CD4-positive, alpha-beta T cell treated with Interleukin-4 for 4 hours (primary cell): ENCODE results near the gene MAVS.
"Not testable (repeated sequence)": the region's sequence is repeated elsewhere in the genome, so short reads cannot be mapped to it uniquely, and the experiment has no call there.

Experiments
- DNase-seq: peaks from one replicate; pipeline ENCODE4 v3.0.0-alpha.2; 2020

The MAVS gene

GRCh38 chr20:3815703-3816315, 30.8 kb upstream of the MAVS start:
- DNase-seq = peak; percentile 65

- DNase-seq = peak; percentile 24
Observed at GRCh38 chr20:3818155-3819151, 28.2 kb upstream of the MAVS start.

- DNase-seq = no peak
Observed at GRCh38 chr20:3819411-3820047, 27.1 kb upstream of the MAVS start.

GRCh38 chr20:3820048-3820900, 26.4 kb upstream of the MAVS start, which contains the start of gene AP5S1:
AP5S1 (plus strand) TSS chr20:3820547; CDS start chr20:3822118, 1,571 bp downstream.
- DNase-seq = peak; percentile 91

GRCh38 chr20:3820901-3821727, 25.5 kb upstream of the MAVS start:
- no peak for DNase-seq

- DNase-seq = no peak
Observed at GRCh38 chr20:3821996-3822395, 24.6 kb upstream of the MAVS start.

GRCh38 chr20:3823881-3824280, 22.8 kb upstream of the MAVS start:
- no peak for DNase-seq

GRCh38 chr20:3825526-3825925, 21.1 kb upstream of the MAVS start:
- no peak for DNase-seq

- no peak for DNase-seq
Observed at GRCh38 chr20:3826420-3826819, 20.2 kb upstream of the MAVS start.

GRCh38 chr20:3828798-3829197, 17.8 kb upstream of the MAVS start:
- no peak for DNase-seq

- DNase-seq = not testable (repeated sequence)
Observed at GRCh38 chr20:3829891-3830290, 16.7 kb upstream of the MAVS start.

- DNase-seq = no peak
Observed at GRCh38 chr20:3836132-3836531, 10.5 kb upstream of the MAVS start.

GRCh38 chr20:3839328-3839727, 7.3 kb upstream of the MAVS start:
- DNase-seq = no peak

- DNase-seq = not testable (repeated sequence)
Observed at GRCh38 chr20:3840201-3840600, 6.4 kb upstream of the MAVS start.

- DNase-seq = no peak
Observed at GRCh38 chr20:3842348-3842930, 4.2 kb upstream of the MAVS start.

- DNase-seq = no peak
Observed at GRCh38 chr20:3843490-3843889, 3.1 kb upstream of the MAVS start.

- not testable (repeated sequence) for DNase-seq
Observed at GRCh38 chr20:3843990-3844619, 2.5 kb upstream of the MAVS start.

GRCh38 chr20:3846378-3846739, 275 bp upstream of the MAVS start:
- DNase-seq = no peak

- DNase-seq = no peak
Observed at GRCh38 chr20:3847429-3847940, 851 bp downstream of the MAVS start.

- DNase-seq = no peak
Observed at GRCh38 chr20:3848565-3848964, 1.9 kb downstream of the MAVS start.

GRCh38 chr20:3854462-3854871, 7.8 kb downstream of the MAVS start:
- no peak for DNase-seq
